GM08714 (cell line): ENCODE data around the gene NRGN.
A peak's percentile ranks its signal among the peaks of the same experiment; 100 is the strongest.

Experiments used
- H3K4me3 ChIP-seq: fragments of 200-500 bp; sonication (Bioruptor generic); 2 replicates; pipeline ENCODE4 v1.5.1; 2014; ENCODE audit warnings: mild to moderate bottlenecking, low read length, inconsistent platforms
- ZNF274 ChIP-seq: IDR thresholded peaks from 2 replicates; pipeline ENCODE4 v1.6.1; 2012; ENCODE audit warnings: mild to moderate bottlenecking, low read depth, low read length

NRGN gene

DNA sequence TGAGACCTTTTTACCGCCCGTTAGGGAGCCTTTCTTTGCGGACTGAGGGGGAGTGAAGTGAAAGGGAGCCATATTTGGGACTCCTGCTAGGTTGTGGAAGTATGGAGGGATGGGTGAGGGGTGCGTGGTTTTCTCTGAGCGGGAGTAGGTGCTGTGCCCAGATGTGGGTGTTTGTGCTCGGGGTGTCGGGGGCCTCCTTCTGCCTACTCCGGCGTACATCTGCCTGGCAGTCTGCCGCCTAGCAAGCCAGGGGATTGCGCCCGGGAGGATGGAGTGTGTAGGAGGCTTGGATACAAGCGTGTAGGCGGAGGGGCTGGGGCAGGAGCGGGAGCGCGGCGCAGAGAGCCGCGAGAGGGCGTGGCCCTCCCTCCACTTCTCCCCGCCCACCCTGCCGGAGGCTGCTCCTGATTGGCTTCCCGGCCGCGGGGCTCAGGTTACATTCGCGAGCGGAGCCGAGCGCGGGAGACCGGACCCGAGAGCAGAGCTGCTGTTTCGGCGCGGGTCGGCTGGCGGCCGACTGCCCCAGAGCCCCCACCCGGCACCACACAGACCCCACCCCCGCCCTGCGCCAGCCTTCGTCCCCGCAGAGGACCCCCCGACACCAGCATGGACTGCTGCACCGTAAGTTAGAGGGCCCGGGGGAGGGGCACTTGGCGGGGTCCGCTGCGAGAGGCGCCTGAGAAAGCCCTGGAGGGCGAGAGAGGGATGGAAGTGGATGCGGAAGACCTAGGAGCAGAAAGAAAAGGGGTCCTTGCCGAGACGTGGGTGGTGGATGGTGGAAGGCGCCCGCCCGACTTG lies at the start of gene NRGN:
Gene NRGN (plus strand): TSS at position 464 of the 798 bp plus-strand sequence. CDS start 143 bp downstream, at position 607.
- TF ChIP-seq ZNF274: no peak
- H3K4me3 ChIP-seq: peak within 1 kb of the TSS; percentile 67; the same call in 1 of the 2 replicates

DNA sequence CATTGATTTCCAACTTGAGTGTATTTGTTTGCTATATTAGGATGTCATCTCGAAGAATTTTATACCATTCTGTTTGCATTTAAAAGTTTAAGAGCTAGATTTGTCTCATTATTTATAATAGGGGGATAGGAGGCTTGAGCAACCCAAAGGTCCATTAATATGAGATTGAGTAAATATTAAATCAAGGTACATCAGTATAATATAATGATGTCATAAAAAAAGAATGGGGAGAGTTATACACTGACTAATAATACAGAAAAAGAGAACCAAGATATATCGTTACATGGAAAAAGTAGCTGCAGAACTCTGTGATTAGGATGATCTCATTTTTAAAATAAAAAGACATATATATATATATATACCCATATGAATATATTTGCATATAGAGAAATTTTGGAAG lies 46.6 kb upstream of the NRGN start:
- no peak for TF ChIP-seq ZNF274
- H3K4me3 ChIP-seq: no peak overlapping the region

DNA sequence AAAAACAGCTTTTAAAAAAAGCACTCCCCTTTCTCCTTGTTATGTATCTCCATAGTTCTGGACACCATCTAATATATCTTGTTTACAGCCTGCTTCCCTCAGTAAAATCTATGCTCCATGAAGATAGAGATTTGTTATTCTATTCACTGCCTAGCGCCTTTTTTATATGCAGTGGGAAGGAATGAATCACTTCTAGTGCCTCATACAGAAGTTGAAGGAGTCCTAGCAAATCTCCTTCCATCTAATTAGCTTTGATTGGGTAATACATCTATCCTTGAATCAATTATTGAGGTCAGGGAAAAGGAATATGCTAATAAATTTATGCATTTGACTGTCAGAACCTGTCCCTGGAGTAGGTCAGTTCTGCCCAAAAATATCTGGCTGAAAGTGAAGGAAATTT lies 40.2 kb upstream of the NRGN start:
- H3K4me3 ChIP-seq: no peak overlapping the region
- TF ChIP-seq ZNF274: no peak

DNA sequence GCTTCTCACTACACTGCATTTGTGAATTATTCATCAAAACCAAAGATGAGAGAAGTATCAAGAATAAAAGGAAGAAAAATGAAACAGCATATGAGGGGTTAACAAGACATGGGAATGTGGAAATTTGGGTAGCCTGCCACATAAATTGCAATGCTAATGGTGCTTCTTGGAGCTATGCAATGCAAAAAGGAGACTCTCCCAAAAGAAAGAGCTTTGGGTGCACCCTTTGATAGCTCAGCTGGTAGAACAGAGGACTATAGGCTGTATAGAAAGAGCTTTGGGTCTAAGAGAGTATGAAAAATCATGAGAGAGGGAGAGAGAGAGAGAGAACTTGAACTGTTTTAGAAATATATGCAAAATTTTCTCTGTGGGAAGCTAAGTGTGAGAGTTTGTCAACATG lies 39.7 kb upstream of the NRGN start:
- TF ChIP-seq ZNF274: no peak
- no peak overlapping the region for H3K4me3 ChIP-seq

DNA sequence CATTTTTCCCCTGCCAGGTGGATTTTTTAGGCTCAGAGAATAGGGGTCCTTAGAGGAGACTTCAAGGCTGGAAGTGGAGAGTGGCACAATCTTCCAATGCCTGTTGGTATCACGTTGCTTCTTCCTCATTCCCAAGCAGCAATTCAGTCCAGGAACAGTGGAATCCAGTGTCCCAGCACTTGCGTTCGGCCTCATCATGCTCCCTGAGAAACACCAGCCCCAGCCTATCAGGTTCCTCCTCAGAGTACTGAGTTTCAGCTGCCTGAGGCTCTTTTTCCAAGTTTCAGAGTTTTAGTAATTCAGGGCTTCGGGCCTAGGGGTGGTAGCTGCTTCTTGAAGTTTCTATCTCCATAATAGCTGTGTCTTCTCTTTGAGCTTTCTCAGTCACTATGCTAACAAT lies 31.9 kb upstream of the NRGN start:
- H3K4me3 ChIP-seq: no peak overlapping the region
- no peak for TF ChIP-seq ZNF274

DNA sequence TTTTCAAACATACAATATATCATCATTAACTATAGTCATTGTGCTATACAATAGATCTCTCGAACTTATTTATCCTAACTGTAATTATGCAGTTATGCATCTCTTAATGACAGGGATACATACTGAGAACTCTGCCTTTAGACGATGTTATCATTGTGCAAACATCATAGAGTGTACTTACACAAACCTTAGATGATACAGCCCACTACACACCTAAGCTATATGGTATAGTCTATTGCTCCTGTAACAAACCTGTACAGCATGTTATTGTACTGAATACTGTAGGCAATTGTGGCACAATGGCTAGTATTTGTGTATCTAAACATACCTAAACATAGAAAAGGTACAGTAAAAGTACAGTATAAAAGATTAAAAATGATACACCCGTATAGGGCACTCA lies 27.4 kb upstream of the NRGN start:
- TF ChIP-seq ZNF274: no peak
- no peak overlapping the region for H3K4me3 ChIP-seq

DNA sequence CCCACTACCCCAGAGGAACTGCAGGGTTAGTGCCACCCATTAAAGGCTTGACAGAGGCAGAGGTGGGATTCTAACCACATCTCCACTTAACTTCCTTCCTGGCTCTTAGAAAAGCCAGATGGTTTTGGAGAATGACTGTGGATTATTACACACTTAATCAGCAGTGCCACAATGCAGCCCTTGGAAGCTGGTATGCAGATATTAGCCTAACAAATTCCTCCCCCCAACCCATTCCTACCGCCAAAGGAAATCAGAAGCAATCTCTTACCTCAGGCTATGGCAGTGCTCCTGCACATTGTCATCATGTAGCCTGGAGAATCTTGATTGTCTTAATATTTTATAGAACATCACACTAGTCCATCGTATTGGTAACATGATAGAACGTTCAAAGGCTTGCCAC lies 23.2 kb upstream of the NRGN start:
- no peak overlapping the region for H3K4me3 ChIP-seq
- no peak for TF ChIP-seq ZNF274

DNA sequence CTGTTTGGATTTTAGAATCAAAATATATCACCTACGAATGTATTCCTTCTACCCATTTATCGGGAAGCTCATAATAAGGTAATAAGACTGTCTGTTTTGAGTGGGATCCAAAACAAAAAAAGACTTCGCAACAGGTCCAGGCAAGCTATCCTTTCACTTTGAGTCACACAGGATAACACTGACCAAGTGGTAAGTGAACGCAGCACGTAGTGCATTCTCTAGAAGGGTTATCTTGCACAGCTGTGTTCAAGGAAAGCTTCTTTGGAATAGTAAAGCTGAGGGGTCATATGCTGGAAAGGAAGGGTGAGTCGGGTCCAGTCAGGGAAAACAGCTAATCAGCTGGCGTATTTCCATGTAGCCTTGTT lies 22.3 kb upstream of the NRGN start:
- TF ChIP-seq ZNF274: no peak
- peak overlapping the region; percentile 29; the same call in 1 of the 2 replicates for H3K4me3 ChIP-seq

DNA sequence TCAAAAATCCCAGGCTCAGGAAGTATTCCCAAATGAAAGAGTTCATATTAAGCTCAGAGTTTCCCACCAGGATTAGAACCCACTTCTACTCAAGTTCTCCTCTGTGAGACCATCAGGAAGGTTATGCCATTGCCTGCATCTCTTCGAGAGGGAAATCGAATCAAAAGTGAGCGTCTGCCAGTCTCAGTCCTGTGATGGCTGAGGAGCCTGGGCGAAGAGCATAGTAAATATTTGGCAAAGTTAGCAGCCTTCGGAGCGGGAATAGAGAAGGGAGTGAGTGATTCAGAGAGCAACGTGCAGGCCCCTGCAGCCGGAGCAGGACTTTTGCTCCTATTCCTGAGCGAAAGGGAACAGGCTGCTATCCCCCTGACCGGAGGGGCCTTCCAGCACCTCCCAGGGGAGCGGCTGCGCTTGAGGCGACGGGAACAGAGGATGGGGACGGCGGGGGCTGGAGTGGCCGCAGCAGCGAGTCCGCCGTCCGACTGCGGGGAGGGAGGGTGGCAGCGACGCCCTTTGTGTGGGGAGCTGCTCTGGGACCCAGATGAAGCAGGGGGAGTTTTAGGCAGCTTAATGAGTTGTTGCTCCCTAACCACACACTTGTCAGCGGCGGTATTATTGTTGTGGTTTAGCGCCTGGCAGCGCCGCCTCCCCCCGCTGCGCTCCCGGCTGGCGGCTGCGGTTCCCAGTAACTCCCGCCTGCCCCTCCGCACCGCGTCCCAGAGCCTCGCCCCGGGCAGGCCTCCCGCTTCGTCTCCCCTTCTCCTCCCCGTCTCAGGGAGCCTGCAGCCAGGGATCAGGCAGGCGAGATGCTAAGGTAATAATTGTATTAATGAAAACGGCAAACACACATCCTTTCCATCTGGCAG lies 21.7 kb upstream of the NRGN start:
- peak overlapping the region; percentile 29; the same call in 1 of the 2 replicates for H3K4me3 ChIP-seq
- TF ChIP-seq ZNF274: no peak

DNA sequence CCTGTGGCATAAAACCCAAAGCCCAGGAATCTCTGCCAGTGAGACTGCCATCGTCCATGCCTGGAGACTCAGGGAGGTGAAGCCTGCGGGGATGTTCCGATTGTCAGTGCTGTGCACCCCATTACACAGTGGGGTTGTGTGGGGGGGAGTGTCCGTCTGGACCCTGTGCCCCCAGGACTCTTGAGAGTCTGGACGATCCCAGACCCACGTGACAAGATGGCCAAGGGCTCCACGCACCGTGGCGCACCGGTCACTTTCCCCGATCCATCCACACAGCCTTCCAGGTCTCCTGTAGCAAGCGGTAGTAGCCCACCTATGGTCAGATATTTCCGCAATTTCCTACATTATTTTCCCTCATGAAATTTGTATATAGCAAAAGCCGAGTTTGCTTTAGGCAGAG lies 20.9 kb upstream of the NRGN start:
- H3K4me3 ChIP-seq: no peak overlapping the region
- no peak for TF ChIP-seq ZNF274

DNA sequence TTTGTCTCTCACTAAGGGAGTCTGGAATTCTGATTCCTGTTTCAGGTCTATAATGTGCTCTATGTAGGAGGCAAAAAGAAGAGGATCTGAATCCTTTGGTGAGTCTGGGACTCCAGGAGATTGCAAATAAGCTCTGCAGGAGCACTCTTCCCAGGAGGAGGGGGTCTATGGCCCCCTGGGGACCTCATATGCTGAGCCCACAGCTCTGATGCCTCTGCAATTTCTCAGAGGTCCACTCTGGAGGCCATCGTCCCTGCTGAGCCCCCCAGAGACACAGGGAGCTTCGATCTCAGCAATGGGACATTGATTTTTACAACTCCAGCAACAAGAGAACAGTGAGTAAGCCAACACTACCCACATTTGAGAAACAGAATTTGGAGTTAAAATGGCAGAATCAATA lies 20.2 kb upstream of the NRGN start:
- no peak for TF ChIP-seq ZNF274
- H3K4me3 ChIP-seq: no peak overlapping the region

DNA sequence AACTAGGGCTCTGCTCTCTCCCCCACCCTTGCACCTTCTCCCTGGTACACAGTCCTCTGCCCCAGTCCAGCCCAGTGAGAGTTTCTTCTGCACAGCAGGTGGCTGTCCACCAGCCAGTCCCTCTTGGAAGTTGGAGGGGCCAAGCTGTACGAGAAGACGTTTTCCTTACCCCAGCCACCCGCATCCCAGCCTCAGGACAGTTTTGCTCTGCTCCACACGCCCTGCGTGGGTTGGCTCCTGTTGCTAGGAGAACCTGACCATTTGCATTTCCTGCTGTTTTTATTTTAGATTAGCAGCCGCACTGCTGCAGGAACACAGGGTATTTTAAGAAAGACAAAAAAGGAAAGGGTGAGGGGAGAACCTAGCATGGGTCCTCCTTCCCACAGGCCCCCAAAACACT lies 17.6 kb upstream of the NRGN start:
- no peak for TF ChIP-seq ZNF274
- no peak overlapping the region for H3K4me3 ChIP-seq

DNA sequence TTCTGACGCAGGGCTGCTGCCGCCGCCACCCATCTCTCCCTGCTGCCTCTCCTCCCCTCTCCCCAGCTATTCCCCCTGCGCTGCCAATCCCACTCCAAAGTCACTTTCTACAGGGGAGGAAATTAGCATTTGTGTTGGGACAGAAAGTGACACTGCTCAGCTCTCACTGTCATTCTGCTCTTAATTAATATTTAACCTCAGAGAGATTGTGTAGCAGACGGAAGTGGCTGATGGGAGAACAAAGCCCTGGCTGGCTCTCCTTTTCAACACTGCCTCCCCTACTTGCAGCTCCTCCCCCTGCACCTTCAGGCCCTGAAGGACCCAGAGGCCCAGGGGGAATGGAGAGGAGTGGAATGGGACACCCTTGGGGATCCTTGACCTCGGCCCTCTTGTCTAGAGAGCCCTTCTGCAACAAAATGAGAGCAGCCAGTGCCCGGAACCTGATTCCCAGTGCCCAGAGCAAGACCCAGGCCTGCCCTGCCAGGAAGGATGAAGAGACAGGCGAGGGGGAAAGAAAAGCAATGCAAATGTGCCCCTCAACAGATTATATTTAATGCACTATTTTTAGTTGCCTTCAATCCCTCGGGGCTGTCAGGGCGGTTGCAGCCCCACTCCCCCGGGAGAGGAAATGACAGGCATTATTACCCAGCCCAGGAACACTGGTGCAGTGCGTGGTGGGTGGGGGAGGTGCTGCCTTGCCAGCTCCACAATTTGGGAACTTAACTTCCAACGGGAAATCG lies 14.6 kb upstream of the NRGN start:
- peak overlapping the region; percentile 23; the same call in 1 of the 2 replicates for H3K4me3 ChIP-seq
- no peak for TF ChIP-seq ZNF274

DNA sequence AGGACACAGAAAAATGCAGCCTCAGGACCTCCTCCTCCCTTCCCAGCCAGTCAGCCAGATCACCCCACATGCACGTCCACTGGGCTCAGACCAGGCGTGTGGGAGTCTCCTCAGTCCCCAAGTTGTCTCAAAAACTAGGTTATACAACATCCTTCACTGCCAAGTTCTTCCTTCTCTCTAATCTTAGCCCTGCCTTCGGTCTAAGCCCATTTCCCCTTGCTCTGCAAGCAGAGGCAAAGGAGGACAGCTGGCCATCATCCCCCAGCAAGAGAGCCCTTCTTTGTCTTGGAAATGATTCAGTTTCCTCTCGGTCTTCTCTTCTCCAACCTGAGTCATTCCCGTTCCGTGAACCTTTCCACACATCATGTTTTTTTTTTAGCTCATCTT lies 14.0 kb upstream of the NRGN start:
- H3K4me3 ChIP-seq: no peak overlapping the region; the same call in 1 of the 2 replicates
- TF ChIP-seq ZNF274: no peak
